ENCODE data around the gene KIF26B.
A peak's percentile ranks its signal among the peaks of the same experiment; 100 is the strongest.
"Not testable (repeated sequence)": the region's sequence is repeated elsewhere in the genome, so short reads cannot be mapped to it uniquely, and the experiment has no call there.

The KIF26B gene

GRCh38 chr1:245397771-245398170 lies 243.0 kb downstream of the KIF26B start:
- no peak for DNase-seq

GRCh38 chr1:245398180-245398579 lies 243.4 kb downstream of the KIF26B start:
- DNase-seq, result no peak

DNA sequence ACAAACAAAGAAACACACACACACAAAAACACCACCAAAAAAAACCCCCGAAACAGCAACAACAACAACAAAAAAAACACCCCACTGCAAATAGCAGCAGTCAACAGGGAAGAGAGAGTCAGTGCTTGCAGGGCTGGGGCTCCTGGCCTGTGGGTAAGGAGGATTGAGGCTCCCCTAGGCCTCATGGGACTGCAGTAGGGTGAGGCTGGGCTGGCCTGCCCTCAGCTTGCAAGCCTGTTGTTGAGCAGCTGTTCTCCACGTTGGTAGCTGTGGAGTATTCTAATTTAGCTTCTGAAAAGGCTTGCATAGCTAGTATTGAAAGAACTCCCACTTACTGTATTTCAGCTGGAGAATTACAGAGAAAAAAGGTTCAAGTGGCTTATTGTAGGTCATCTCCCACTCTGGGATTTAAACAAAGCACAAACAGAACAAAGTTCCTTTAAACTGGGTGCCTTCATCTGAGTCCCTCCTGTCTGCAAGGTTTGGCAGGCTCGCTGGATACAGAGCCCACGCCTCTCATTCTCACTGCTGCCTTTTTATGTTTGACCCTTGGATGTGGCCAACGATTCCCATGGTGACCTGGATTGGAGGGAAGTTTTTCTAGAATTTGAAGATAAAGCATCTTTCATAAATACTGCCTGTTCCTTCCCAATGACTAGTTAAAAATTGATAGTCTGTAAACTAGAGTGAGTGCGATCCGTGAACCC lies 247.2 kb downstream of the KIF26B start:
- DNase-seq, result no peak

GRCh38 chr1:245402998-245403397 lies 248.2 kb downstream of the KIF26B start:
- DNase-seq, result not testable (repeated sequence)

DNA sequence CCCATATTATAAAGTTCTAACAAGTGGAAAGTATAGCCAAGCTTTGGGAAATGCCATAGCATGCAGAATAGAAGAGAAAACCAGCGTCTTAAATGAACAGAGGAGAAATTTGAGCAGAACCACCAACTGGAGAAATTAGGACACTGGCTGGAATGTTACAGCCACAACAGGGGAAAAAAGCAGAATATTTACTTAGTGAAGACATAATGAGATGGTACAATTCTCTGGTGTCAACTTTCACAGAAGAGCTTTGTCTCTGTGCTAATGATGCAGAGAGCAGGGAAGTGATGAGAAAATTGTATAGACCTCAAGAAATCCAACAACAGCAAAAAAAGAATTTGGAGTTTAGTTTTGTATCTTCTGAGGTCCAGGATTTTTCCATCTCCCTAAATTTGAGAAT lies 249.7 kb downstream of the KIF26B start:
- DNase-seq, result no peak

GRCh38 chr1:245404952-245405351 lies 250.2 kb downstream of the KIF26B start:
- no peak for DNase-seq

DNA sequence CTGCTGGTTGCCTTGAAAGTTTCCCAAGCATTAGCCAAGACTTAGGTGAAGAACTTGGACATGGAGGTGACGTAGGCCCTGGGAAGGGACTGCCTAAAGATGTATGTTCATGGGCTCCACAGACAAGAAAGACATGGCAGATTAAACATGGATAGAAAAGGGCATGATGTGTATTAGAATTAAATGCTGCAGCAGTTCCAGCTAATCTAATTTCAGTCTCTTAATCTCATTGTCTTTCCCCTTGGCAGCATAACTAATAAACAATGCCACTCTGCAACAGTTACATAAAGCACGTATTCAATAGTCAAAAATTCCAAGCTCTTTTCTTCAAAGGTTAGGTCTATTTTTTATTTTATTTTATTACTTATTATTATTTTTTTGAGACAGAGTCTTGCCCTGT lies 251.6 kb downstream of the KIF26B start:
- DNase-seq, result no peak

DNA sequence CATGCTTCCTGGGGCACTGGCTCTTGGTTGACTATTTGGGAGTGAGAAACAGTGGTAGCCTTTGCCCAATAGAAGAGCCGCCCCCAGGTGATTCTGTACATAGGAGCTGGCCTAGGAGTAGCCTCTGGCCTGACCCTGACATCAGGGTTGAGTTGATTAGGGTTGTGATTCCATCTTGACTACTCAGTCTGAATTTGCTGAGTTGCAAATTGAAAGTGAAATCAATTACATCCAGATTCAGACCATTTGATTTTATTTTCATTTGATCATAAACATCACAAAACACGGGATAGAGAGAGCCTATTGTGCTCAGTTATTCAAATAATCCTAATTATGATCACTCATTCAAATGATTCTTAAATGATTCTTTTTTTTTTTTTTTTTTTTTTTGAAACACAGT lies 253.2 kb downstream of the KIF26B start:
- DNase-seq, result no peak

GRCh38 chr1:245409341-245410195 lies 254.8 kb downstream of the KIF26B start:
- peak; percentile 68 for DNase-seq

DNA sequence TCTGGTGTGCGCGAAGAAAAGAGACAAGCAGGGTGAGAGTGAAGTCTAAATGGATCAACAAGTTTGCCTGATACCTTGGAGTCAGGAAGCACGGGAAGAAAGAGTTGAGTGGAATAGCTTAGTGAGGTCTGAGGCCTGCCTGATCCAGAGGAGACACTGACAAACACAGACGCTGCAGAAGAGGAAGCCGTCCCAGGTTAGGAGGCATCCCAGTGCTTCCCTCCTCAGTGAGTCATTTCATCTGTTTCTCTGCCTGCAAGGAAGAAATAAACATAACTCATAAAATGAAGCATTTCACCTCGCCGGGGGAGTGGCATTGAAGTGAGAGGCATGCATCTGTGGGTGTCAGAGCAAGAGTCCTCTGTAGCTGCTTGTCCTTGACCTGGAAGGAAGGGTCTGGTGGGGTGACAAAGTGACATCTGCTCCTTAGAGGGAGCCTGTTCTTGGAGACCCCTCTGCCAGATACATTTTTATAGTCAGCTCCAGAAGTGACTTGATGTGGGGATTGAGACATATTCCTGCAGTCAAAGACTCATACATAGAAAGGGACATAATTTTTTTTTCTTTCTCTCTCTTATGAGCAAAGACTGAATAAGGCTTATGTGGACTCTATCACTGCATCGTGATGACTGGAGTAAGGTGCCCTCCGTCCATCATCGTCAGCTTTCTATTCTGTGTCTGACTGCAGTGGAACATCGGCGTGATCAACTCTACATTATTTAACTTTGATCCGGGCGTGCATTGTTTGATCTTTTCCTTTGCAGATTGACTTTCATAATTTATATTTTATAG lies 256.7 kb downstream of the KIF26B start:
- peak; percentile 62 for DNase-seq

DNA sequence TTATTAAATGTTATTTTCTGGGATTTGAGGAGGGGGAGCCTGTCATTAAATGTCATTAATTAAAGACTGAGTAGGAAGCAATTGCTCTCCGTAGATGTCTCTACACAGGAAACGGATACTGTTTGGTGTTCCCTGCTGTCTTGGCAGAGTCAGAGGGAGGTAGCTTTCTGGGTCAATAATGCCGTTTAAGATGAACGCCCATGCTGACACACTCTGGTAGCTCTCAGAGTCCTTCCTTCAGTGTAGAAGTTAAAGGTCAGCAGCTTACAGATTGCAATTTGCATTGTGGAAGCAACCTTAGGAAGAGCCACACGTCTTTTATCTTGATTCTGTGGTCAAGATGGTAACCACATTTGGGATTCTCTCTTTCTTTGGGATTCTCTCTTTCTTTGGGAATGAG lies 257.5 kb downstream of the KIF26B start:
- DNase-seq, result no peak

GRCh38 chr1:245416781-245417180 lies 262.0 kb downstream of the KIF26B start:
- no peak for DNase-seq

GRCh38 chr1:245418077-245418476 lies 263.3 kb downstream of the KIF26B start:
- DNase-seq, result no peak

GRCh38 chr1:245419461-245419978 lies 264.7 kb downstream of the KIF26B start:
- DNase-seq, result no peak

- no peak for DNase-seq
Observed at GRCh38 chr1:245419989-245420388, 265.2 kb downstream of the KIF26B start.

GRCh38 chr1:245420926-245421325 lies 266.1 kb downstream of the KIF26B start:
- no peak for DNase-seq

GRCh38 chr1:245428681-245429080 lies 273.9 kb downstream of the KIF26B start:
- no peak for DNase-seq

- DNase-seq, result no peak
Observed at GRCh38 chr1:245431706-245432105, 276.9 kb downstream of the KIF26B start.

DNA sequence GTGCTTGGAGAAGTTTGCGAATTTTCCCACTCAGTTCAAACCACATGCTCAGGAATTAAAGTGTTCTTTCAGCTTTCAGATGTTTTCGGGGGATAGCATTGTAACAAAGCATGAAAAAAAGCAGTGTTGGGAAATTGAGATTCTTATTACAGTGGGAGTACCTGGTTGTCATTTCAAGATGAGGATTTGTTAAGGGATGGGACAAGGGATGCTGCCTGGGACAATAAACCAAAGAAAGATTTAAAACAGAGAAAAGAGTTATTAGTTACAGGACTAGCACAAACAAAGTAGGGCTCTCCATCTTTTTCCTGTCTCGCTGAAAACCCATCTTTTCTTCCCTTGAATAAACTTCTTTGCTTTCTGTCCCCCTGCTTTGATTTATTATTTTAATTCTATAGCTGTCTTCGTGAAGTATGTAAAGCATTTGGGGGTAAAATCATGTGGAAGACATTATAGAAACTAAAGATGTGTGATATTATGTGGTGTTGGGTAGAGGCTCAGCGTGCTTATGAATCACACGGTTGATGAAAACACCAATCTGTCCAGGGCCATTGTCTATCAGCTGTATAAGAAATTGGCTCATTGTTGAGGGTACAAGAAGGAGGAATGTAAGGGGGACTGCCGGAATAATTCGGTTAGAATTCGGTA lies 277.6 kb downstream of the KIF26B start:
- no peak for DNase-seq

DNA sequence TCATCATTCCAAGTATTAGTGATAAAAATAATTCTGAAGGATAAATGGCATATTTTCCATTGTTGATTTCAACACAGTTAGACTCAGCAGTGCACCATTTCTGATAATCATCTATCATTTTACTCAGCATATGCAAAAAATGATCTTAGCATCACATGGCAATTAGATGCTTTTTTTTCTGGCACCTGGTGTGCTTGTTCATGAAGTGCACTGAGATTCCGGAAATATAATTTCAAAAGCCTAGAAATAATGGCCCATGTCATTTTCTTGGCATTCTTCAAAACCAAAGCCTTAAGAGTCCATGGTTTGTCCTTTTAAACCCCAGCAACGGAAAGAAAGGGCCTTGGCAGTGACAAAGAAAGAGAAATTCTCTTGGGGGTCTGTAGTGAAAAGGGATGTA lies 278.8 kb downstream of the KIF26B start:
- no peak for DNase-seq

DNA sequence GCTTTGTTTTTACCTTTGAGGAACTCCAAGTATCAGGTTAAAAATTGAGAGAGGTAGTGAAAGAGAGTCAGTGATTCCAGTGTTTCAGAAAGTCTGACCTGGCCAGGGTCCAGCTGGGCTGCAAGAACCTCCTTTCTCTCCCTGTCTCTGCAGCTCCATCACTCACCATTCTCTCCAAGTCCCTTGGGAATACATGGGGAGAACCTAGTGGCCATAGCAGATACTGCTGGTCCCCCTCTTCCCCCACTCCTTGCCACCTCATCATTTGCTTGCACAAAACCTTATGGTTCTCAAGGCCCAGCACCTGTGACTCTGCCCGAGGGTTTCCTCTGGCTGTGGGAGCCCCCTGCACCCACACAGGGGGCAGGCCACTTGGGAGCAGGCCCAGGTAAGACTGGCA lies 279.5 kb downstream of the KIF26B start:
- DNase-seq, result no peak

DNA sequence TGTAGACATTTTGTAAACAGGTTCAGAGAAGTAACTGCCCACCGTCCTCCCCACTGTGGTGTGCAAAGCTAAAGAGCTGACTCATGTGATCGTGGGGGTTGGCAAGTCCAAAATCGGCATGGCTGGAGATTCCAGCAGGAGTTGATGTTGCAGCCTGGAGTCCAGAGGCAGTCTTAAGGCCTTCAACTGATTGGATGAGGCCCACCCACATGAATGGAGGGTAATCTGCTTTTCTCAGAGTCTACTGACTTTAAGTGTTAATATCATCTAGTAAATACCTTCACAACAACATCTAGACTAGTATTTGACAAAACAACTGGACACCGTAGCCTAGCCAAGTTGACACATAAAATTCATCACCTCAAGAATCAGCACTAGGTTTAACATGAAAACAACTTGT lies 281.6 kb downstream of the KIF26B start:
- DNase-seq, result no peak

Data from kidney glomerular epithelial cell (primary cell).